AG04449 (cell line): ENCODE measurements around the gene CDH2.
A peak's percentile ranks its signal among the peaks of the same experiment; 100 is the strongest.

Experiments
- CTCF ChIA-PET: fragments of 350-600 bp; formaldehyde crosslinking; extraction: SDS; loops from one replicate; lab custom pipeline; 2021; ENCODE audit warnings: antibody characterized with exemption; lab: Yijun Ruan, JAX
- POLR2A ChIA-PET: fragments of 400-600, 350-600 bp; formaldehyde crosslinking; extraction: SDS; loops from one replicate; lab custom pipeline; 2020; ENCODE audit warnings: antibody characterized with exemption, inconsistent platforms; lab: Yijun Ruan, JAX
- DNase-seq: peaks from one replicate; pipeline ENCODE4 v3.0.0-alpha.2; 2010; ENCODE audit warnings: low read depth, low spot score
- H3K4me3 ChIP-seq: 2 replicates; pipeline ENCODE4 v1.5.1; 2011; ENCODE audit warnings: low read depth, mild to moderate bottlenecking, control low read depth, low read length
- TF ChIP-seq, protein P1 (sequence below): IDR thresholded peaks from one replicate; pipeline ENCODE4 v1.5.1; 2011; ENCODE audit warnings: mild to moderate bottlenecking, moderate library complexity, low read length, control low read depth, inconsistent platforms; ENCODE audit not compliant: insufficient read depth; ENCODE audit errors: missing control alignments

CDH2 gene

DNA sequence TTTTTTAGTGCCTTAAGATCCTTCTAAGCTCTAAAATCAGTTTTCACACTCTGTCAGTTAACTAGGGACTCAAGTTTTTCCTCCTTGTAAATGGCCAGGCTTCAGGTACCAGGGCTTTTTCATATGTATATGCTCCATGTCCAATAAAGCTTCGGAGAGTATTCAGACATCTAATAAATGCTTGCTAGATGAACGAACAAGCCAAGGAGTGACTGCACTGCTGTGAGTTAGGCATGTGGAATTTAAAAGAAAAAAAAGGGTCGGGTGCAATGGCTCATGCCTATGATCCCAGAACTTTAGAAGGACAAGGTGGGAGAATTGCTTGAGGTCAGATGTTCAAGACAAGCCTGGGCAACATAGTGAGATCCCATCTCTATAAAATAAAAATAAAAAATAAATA lies 81.9 kb downstream of the CDH2 start:
- POLR2A ChIA-PET, result no interaction called here
- peak; percentile 28 for DNase-seq
- TF ChIP-seq, protein P1, sequence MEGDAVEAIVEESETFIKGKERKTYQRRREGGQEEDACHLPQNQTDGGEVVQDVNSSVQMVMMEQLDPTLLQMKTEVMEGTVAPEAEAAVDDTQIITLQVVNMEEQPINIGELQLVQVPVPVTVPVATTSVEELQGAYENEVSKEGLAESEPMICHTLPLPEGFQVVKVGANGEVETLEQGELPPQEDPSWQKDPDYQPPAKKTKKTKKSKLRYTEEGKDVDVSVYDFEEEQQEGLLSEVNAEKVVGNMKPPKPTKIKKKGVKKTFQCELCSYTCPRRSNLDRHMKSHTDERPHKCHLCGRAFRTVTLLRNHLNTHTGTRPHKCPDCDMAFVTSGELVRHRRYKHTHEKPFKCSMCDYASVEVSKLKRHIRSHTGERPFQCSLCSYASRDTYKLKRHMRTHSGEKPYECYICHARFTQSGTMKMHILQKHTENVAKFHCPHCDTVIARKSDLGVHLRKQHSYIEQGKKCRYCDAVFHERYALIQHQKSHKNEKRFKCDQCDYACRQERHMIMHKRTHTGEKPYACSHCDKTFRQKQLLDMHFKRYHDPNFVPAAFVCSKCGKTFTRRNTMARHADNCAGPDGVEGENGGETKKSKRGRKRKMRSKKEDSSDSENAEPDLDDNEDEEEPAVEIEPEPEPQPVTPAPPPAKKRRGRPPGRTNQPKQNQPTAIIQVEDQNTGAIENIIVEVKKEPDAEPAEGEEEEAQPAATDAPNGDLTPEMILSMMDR, result no peak
- H3K4me3 ChIP-seq, result no peak overlapping the region
- CTCF ChIA-PET, result no interaction called here

DNA sequence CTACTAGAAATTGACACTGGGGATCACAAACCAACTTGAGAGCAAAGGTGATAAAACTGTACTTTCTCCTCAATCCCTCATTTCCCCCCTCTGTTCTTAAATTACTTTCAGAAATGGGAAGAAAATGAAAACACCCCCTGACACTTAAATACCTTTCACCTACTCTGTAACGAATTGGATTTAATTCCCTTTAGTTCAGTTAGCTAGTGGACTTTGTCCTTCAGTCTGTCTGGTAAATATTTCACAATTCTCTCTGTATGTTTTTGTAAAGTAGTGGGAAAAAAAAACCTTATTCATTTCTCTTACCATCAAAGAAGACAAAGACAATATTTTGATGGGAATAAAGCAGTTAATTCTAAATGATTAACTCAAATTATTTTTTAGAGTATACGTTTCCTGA lies 85.7 kb downstream of the CDH2 start:
- no peak for DNase-seq
- TF ChIP-seq, protein P1, result no peak
- ChIA-PET POLR2A (no interaction called here), CTCF (no interaction called here)
- H3K4me3 ChIP-seq, result no peak overlapping the region

DNA sequence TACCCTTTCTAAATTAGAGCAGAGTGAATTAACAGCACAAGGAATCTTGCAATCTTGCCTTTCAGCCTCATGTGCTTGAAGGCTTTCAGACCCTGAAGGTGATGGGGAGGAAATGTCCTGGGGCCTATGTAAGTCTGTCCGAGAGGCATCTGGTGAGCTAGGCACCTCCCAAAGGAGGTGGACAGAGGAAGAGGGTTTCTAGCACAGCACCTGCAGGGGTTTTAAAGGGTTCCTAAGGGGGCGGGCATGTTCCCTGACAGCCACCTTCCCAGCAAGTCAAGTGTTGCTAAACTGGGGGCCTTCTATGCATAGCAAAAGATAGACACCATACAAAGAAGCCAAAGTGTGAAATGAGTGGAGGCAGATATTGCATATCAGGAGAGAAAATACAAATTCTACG lies 88.5 kb downstream of the CDH2 start:
- H3K4me3 ChIP-seq, result no peak overlapping the region
- ChIA-PET CTCF (interaction anchor here (1.1 kb wide), 1 partner anchor 16 kb away, joined by 4 read pairs; no protein-coding TSS in a partner anchor), POLR2A (no interaction called here)
- DNase-seq, result no peak
- TF ChIP-seq, protein P1, result no peak

DNA sequence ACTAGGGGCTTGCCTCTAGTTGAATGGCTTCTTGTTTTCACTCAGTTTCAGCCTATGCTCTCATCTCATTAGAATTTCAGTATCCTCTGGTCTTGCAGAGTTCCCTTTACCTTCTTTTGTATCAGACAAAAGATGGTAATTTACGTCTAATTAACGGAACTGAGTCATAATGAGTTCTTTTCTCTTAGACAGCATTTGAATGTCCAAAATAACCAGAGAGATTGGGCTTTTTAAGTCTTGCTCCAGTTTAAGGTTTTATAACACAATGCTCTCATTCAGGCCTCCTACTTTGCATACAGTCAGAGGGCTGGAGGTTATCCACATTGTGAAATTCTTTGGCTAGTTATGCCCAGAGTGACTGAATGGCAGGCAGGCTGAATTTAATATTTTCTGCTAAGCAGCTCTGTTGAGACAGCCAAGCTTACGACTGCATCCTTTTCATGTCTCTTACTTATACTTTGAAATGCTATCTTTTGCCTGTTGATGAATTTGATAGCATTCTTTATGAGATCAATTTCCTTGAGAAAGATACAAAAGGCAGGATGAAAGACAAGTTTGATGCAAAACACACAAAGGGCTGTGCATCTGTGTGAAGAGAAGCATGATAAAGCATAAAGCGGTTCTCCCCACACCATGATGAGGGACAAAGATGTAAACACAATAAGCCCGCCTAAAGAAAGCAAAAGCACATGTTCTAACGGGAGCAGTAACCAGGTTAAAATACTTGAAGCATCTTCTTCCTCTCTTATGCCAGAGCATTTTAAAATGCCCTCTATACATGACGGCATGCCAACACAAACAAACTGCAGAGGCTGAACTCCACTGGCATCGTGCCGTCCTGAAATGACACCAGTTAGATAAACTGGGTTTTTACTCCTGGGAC lies 90.0 kb downstream of the CDH2 start:
- ChIA-PET POLR2A (no interaction called here), CTCF (interaction anchor here (1.1 kb wide), 1 partner anchor 14 kb away, joined by 4 read pairs; no protein-coding TSS in a partner anchor)
- no peak for DNase-seq

DNA sequence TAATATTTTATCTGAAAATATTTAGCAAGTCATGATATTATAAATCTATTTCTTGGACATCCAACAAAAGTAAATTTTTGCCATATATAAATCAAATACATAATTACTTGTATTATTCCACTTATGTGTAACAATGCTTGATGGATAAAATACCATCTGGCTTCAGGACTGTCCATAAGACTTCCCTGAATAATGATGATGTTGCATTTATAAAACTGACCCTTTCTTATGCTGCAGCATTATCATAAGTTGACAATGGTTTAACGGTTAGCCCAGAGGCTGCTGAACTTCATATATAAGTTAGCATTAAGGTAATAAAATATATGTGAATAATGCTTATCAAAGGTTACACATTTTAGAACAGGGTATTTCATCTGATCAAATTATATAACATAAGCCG lies 95.4 kb downstream of the CDH2 start:
- no peak for DNase-seq
- TF ChIP-seq, protein P1, result no peak
- H3K4me3 ChIP-seq, result no peak overlapping the region
- POLR2A ChIA-PET, result interaction anchor here (0.7 kb wide), 1 partner anchor 95 kb away, joined by 3 read pairs; the partner anchor contains the start of gene CDH2
- CTCF ChIA-PET, result no interaction called here

More for the DNA sequence above, 90.0 kb downstream of the CDH2 start:
- no peak overlapping the region for H3K4me3 ChIP-seq
- TF ChIP-seq, protein P1, result no peak

DNA sequence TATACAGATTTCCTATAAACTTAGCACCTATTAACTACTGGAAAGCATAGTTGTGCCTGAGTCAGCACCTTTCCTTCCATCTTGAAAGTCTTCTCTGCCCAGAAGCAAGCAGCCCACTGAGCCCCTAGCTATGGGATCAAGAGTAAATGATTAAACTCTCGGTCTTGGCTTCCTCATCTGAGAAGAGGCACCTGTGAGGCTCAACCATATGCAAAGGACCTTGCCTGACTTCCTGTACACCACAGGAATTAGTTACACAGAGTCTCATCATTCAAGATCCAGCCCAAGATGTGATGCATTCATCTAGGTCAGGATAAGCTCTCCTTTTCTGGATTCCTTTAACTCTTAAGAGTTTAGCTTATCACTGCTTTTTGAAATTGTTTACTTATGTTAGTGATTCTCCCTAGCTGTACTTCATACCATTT lies 96.0 kb downstream of the CDH2 start:
- ChIA-PET CTCF (no interaction called here), POLR2A (no interaction called here)

More for the DNA sequence above, 96.0 kb downstream of the CDH2 start:
- no peak overlapping the region for H3K4me3 ChIP-seq
- no peak for DNase-seq
- TF ChIP-seq, protein P1, result no peak
